SK-N-SH (cell line): ENCODE results near the gene NIN. TPM values are rescaled to one million over a fixed set of nuclear protein-coding genes. Genes with fewer than 3 reads are reported as not detected.

Experiments used
- CTCF ChIA-PET: fragments of 300-600, 350-600 bp; formaldehyde crosslinking; extraction: SDS; loops from one replicate; lab custom pipeline; 2021; lab: Yijun Ruan, JAX
- POLR2A ChIA-PET: fragments of 350-600 bp; sonication (Branson Sonifier 250); formaldehyde crosslinking; extraction: SDS; loops from one replicate; lab custom pipeline; 2020; ENCODE audit warnings: antibody characterized with exemption, inconsistent platforms; lab: Yijun Ruan, JAX
- DNase-seq: peaks from one replicate; pipeline ENCODE4 v3.0.0; 2012
- H2AFZ ChIP-seq: fragments of 200-600 bp; sonication (generic); 2 replicates; pipeline ENCODE4 v1.8.1; 2016; ENCODE audit warnings: antibody characterized with exemption, mild to moderate bottlenecking, low read depth
- H3F3A ChIP-seq: fragments of 200-600 bp; sonication (generic); replicated peaks from 2 replicates; pipeline ENCODE3; 2016; ENCODE audit warnings: antibody characterized with exemption, mild to moderate bottlenecking; ENCODE audit not compliant: insufficient read depth
- H3K27ac ChIP-seq, 2 experiments: fragments of 200-500 bp in 1 of 2; fragments of 200-600 bp in 1 of 2; sonication (Bioruptor generic) in 1 of 2; sonication (generic), shearing (Covaris generic) in 1 of 2; 2 replicates each; pipeline versions ENCODE4 v1.5.1 to v1.6.1; 2014 to 2016; ENCODE audit warnings: low read depth in 2 of 2, inconsistent platforms in 1 of 2, low read length in 1 of 2, mild to moderate bottlenecking in 1 of 2, mixed read lengths in 1 of 2
- H3K27me3 ChIP-seq: fragments of 200-600 bp; sonication (generic), shearing (Covaris generic); 2 replicates; pipeline ENCODE4 v1.6.1; 2016; ENCODE audit warnings: mixed run types; ENCODE audit not compliant: insufficient read depth
- H3K36me3 ChIP-seq, 2 experiments: fragments of 200-500 bp in 1 of 2; fragments of 200-600 bp in 1 of 2; sonication (Bioruptor generic) in 1 of 2; sonication (generic) in 1 of 2; replicated peaks in 1 of 2; 2 replicates each; pipeline versions ENCODE3 to v1.5.1; 2014 to 2016; ENCODE audit warnings: low read length in 1 of 2, mild to moderate bottlenecking in 1 of 2; ENCODE audit not compliant: insufficient read depth in 2 of 2, control insufficient read depth in 1 of 2
- H3K4me1 ChIP-seq, 2 experiments: fragments of 200-500 bp in 1 of 2; fragments of 200-600 bp in 1 of 2; sonication (Bioruptor generic) in 1 of 2; sonication (generic), shearing (Covaris generic) in 1 of 2; 2 replicates each; pipeline versions ENCODE4 v1.5.1 to v1.6.1; 2014 to 2016; ENCODE audit warnings: low read depth in 1 of 2, low read length in 1 of 2, mixed run types in 1 of 2; ENCODE audit not compliant: insufficient read depth in 2 of 2, control insufficient read depth in 1 of 2
- H3K4me2 ChIP-seq: fragments of 200-600 bp; sonication (generic), shearing (Covaris generic); 2 replicates; pipeline ENCODE4 v1.6.1; 2017; ENCODE audit warnings: mixed run types
- H3K4me3 ChIP-seq, 2 experiments: fragments of 200-500 bp in 1 of 2; fragments of 200-600 bp in 1 of 2; sonication (Bioruptor generic) in 1 of 2; sonication (generic), shearing (Covaris generic) in 1 of 2; 2 replicates each; pipeline versions ENCODE4 v1.5.1 to v1.8.1; 2014 to 2016; ENCODE audit warnings: low read depth in 2 of 2, inconsistent platforms in 1 of 2, low read length in 1 of 2, mild to moderate bottlenecking in 1 of 2, mixed read lengths in 1 of 2, moderate library complexity in 1 of 2
- H3K79me2 ChIP-seq: fragments of 200-600 bp; sonication (generic); 2 replicates; pipeline ENCODE4 v1.8.1; 2017; ENCODE audit warnings: mild to moderate bottlenecking; ENCODE audit not compliant: insufficient read depth
- H3K9ac ChIP-seq: fragments of 200-600 bp; sonication (generic); 2 replicates; pipeline ENCODE4 v1.6.1; 2017; ENCODE audit warnings: mixed run types
- H3K9me2 ChIP-seq: fragments of 200-600 bp; sonication (generic); 2 replicates; pipeline ENCODE4 v1.6.1; 2017; ENCODE audit warnings: mixed run types
- H3K9me3 ChIP-seq: fragments of 200-600 bp; sonication (generic); 2 replicates; pipeline ENCODE4 v1.6.1; 2017; ENCODE audit warnings: mixed run types, mild to moderate bottlenecking, moderate library complexity
- H4K20me1 ChIP-seq: fragments of 200-600 bp; sonication (generic); 2 replicates; pipeline ENCODE4 v1.6.1; 2017; ENCODE audit warnings: mild to moderate bottlenecking, mixed run types; ENCODE audit not compliant: insufficient read depth
- CHD2 ChIP-seq: fragments of 150-350 bp; IDR thresholded peaks from 2 replicates; pipeline ENCODE4 v1.6.1; 2018; ENCODE audit warnings: low read length; ENCODE audit not compliant: partially characterized antibody
- ELF1 ChIP-seq: IDR thresholded peaks from 2 replicates; pipeline ENCODE4 v1.4.0; 2012
- EP300 ChIP-seq, 2 experiments: IDR thresholded peaks; 2 replicates each; pipeline versions ENCODE4 v1.4.0 to v1.6.1; 2012; ENCODE audit warnings: borderline replicate concordance in 1 of 2, low read depth in 1 of 2, low read length in 1 of 2
- FOSL2 ChIP-seq: IDR thresholded peaks from 2 replicates; pipeline ENCODE4 v1.4.0; 2012; ENCODE audit warnings: low read depth, mild to moderate bottlenecking, moderate library complexity, borderline replicate concordance
- FOXJ3 ChIP-seq: sonication (generic); formaldehyde crosslinking; IDR thresholded peaks from 2 replicates; pipeline ENCODE4 v1.5.1; 2020; ENCODE audit warnings: mild to moderate bottlenecking, missing genetic modification reagents
- FOXM1 ChIP-seq: IDR thresholded peaks from 2 replicates; pipeline ENCODE4 v1.4.0; 2012; ENCODE audit warnings: low read depth, mild to moderate bottlenecking
- GATA2 ChIP-seq: sonication (generic); formaldehyde crosslinking; IDR thresholded peaks from 2 replicates; pipeline ENCODE4 v1.5.0; 2020; ENCODE audit warnings: mild to moderate bottlenecking, missing genetic modification reagents
- MEF2A ChIP-seq: IDR thresholded peaks from 2 replicates; pipeline ENCODE4 v1.4.0; 2012; ENCODE audit warnings: low read depth, borderline replicate concordance
- NFIC ChIP-seq: IDR thresholded peaks from 2 replicates; pipeline ENCODE4 v1.4.0; 2012; ENCODE audit warnings: borderline replicate concordance
- NRF1 ChIP-seq: IDR thresholded peaks from 2 replicates; pipeline ENCODE4 v1.6.1; 2012; ENCODE audit warnings: low read depth, mild to moderate bottlenecking, low read length
- RCOR1 ChIP-seq: fragments of 150-350 bp; IDR thresholded peaks from 2 replicates; pipeline ENCODE4 v1.6.1; 2017; ENCODE audit warnings: antibody characterized with exemption, low read length
- RFX5 ChIP-seq: IDR thresholded peaks from 2 replicates; pipeline ENCODE4 v1.6.1; 2012; ENCODE audit warnings: mild to moderate bottlenecking, improper control_type of control experiment, low read length
- RXRA ChIP-seq: IDR thresholded peaks from 2 replicates; pipeline ENCODE4 v1.4.0; 2012; ENCODE audit warnings: low read depth, mild to moderate bottlenecking, borderline replicate concordance
- SIN3A ChIP-seq: IDR thresholded peaks from 2 replicates; pipeline ENCODE4 v1.6.1; 2012; ENCODE audit warnings: low read depth, mild to moderate bottlenecking, low read length, moderate library complexity, borderline replicate concordance
- SMC3 ChIP-seq: IDR thresholded peaks from 2 replicates; pipeline ENCODE4 v1.6.1; 2012; ENCODE audit warnings: low read depth, low read length, improper control_type of control experiment
- TAF1 ChIP-seq: IDR thresholded peaks from 2 replicates; pipeline ENCODE4 v1.6.1; 2012; ENCODE audit warnings: low read depth, mild to moderate bottlenecking, low read length, moderate library complexity, borderline replicate concordance
- TCF12 ChIP-seq: IDR thresholded peaks from 2 replicates; pipeline ENCODE4 v1.4.0; 2012
- YY1 ChIP-seq: IDR thresholded peaks from 2 replicates; pipeline ENCODE4 v1.4.0; 2012; ENCODE audit warnings: low read depth, mild to moderate bottlenecking
- WGBS: methylation state at CpG from one replicate; pipeline ENCODE4 v1.1.6; 2017; ENCODE audit warnings: low lambda C conversion rate; 5-methylcytosine and 5-hydroxymethylcytosine counted together
- polyA plus RNA-seq, 3 experiments: library from polyadenylated mRNA; depleted of rRNA; stranded (reverse); fragments of >200 nt; gene quantifications; 2 replicates each; pipeline ENCODE4 v1.2.3, GENCODE V29; 2012
- TF ChIP-seq, protein P1 (sequence below): fragments of 200-600 bp; sonication (generic); IDR thresholded peaks from 2 replicates; pipeline ENCODE4 v1.6.1; 2017; ENCODE audit warnings: antibody characterized with exemption, mild to moderate bottlenecking, moderate library complexity
- TF ChIP-seq, protein P2 (sequence below): IDR thresholded peaks from 2 replicates; pipeline ENCODE4 v1.6.1; 2012; ENCODE audit warnings: mild to moderate bottlenecking, low read depth, low read length, moderate library complexity

NIN gene
- polyA plus RNA-seq, 1 of the 3 experiments (the other 2 are of a cell fraction): 10.0 TPM

DNA sequence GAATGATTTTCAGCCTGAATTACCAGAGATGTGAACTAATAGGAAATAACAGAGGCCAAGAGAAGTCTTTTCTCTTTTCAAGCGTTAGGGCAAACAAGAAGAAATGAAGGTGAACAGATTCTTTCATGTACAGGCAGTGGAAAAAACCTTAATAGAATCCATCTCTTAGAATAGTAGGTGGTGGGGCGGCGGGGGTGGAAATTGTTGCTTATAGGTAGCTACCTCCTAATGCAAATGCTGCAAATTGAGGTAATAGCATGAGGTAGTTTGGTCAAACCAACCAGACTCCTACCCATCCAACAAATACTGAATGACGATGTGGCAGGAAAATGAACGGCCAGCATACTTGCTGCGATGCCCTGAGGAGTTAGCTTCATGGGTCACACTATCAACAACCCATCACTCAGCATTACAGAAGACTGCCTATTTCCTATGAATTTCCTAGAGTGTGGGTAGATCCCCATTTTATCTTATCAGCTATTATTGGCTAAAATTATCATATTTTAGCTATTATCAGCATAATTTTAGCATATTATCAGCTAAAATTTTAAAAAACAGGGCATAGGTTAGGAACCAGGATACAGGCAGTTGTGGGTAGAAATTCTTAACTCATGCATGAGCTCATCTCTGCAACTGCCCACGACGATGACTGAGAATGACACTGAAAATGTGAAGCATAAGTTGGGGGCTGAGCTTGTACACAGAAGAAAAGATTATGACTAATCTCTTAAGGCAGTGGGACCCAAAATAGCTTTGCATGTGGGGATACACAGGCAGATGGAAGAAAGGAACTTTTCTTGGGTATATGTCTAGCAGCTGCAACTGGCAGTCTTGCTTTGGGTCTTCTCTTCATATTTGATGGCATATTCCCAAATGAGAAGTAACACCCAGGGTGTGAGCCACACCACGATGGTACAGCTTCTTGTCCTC is 68.7 kb downstream of the NIN start (continued):
- TF ChIP-seq TCF12 (peak; percentile 50; the same call in 1 of the 2 replicates), ELF1 (no peak), EP300 (IDR thresholded peaks at IDR 0.05; ENCODE audit: borderline replicate concordance in 1 of 2, low read depth in 1 of 2, low read length in 1 of 2) (peak in 1 of 2 experiments; percentile 47; a peak in 1 of 4 replicates), SIN3A (no peak), RCOR1 (no peak), NRF1 (no peak), GATA2 (no peak), NFIC (no peak), RXRA (no peak), RFX5 (no peak)

DNA sequence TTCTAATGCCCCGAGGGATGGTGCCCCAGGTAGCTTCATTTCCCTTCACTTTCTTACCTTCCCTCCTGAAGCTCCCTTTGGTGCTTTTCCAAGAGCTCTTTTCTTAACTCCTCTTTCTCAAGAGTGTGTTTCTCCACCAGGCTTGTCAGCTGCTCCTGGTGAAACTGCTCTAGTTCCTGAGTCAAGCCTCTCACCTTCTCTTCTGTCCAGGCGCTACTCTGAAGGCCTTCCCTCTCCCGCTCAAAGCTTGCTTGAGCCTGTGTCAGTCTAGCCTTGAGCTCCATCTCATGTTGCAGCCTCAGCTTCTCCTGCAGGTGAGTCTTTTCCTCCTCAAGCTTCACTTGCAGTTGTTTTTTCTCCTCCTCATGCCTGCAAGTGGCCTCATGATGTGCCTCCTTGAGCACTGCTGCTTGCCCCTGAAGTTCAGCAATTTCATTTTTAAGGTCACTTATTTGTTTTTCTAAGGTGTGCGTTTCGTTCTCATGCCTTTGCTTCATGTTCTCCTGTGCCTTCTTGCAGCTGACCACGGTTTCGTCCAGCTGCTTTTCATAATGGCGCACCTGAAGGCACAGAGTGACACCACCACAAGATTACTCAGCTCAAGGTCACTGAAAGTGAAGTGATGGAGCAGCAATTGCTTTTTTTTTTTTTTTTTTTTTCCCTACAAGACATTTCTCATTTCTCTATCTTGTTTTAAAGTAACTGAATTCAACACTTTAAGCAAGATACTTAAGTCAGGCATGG is 71.0 kb downstream of the NIN start:
- peaks cover 0 to 7% of the 10 kb centered on the region in 2 experiments; a peak in 3 of 4 replicates for H3K4me1 ChIP-seq
- H3K27ac ChIP-seq: no peak overlapping the region
- ChIA-PET CTCF (interaction anchor here (0.9 to 8.8 kb wide), 3 partner anchors 16 to 425 kb away, joined by 3 to 88 read pairs (median 3); no protein-coding TSS in a partner anchor), POLR2A (no interaction called here)
- WGBS: 97% methylated on average over 8 of the region's 8 CpGs
- peaks cover 8% of the 10 kb centered on the region; the same call in 1 of the 2 replicates for H3K79me2 ChIP-seq
- H3F3A ChIP-seq: peaks cover 9% of the 10 kb centered on the region
- H4K20me1 ChIP-seq: no peaks in the 10 kb centered on the region
- no peaks in the 10 kb centered on the region for H3K9me2 ChIP-seq
- no peak overlapping the region for H3K4me3 ChIP-seq
- no peak overlapping the region for H2AFZ ChIP-seq
- no peaks in the 10 kb centered on the region for H3K27me3 ChIP-seq
- H3K36me3 ChIP-seq: peaks cover 63 to 79% of the 10 kb centered on the region in 2 experiments
- no peaks in the 10 kb centered on the region for H3K9me3 ChIP-seq
- TF ChIP-seq TAF1: no peak
- no peak overlapping the region for H3K4me2 ChIP-seq
- no peak for DNase-seq
- H3K9ac ChIP-seq: no peak overlapping the region

DNA sequence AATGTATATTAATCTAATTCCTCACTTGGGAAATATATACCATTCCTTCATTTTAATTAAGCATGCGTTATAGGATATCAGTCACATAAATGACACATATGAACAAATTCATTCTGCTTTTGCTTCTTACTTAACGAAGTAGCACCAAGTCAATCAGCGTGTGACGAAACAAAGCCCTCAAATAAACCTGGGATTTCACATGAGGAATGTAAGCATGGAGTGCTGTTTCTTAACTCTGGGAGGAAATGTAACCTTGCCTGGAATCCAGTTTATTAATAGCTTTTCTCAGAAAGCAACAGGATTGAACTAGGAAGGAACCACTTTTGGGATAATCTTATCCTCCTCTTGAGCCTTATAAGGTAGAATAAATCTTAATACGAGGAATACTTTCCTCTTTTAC is 72.0 kb downstream of the NIN start:
- H3K9ac ChIP-seq: no peak overlapping the region
- ChIA-PET CTCF (interaction anchor here (8.8 kb wide), 1 partner anchor 17 kb away, joined by 88 read pairs; no protein-coding TSS in a partner anchor), POLR2A (no interaction called here)
- H4K20me1 ChIP-seq: no peaks in the 10 kb centered on the region
- H2AFZ ChIP-seq: no peak overlapping the region
- H3K9me2 ChIP-seq: no peaks in the 10 kb centered on the region
- H3K4me1 ChIP-seq: peaks cover 0 to 7% of the 10 kb centered on the region in 2 experiments; a peak in 3 of 4 replicates
- no peak overlapping the region for H3K27ac ChIP-seq
- no peak overlapping the region for H3K4me2 ChIP-seq
- no peak overlapping the region for H3K4me3 ChIP-seq
- 95% methylated on average over 5 of the region's 5 CpGs for WGBS
- H3F3A ChIP-seq: peaks cover 9% of the 10 kb centered on the region
- peaks cover 66 to 81% of the 10 kb centered on the region in 2 experiments for H3K36me3 ChIP-seq
- no peaks in the 10 kb centered on the region for H3K27me3 ChIP-seq
- H3K79me2 ChIP-seq: peaks cover 8% of the 10 kb centered on the region; the same call in 1 of the 2 replicates
- DNase-seq: no peak
- H3K9me3 ChIP-seq: no peaks in the 10 kb centered on the region
- TF ChIP-seq SMC3: no peak
- no peak for TF ChIP-seq ELF1
- TF ChIP-seq YY1: no peak
- TF ChIP-seq, protein P1, sequence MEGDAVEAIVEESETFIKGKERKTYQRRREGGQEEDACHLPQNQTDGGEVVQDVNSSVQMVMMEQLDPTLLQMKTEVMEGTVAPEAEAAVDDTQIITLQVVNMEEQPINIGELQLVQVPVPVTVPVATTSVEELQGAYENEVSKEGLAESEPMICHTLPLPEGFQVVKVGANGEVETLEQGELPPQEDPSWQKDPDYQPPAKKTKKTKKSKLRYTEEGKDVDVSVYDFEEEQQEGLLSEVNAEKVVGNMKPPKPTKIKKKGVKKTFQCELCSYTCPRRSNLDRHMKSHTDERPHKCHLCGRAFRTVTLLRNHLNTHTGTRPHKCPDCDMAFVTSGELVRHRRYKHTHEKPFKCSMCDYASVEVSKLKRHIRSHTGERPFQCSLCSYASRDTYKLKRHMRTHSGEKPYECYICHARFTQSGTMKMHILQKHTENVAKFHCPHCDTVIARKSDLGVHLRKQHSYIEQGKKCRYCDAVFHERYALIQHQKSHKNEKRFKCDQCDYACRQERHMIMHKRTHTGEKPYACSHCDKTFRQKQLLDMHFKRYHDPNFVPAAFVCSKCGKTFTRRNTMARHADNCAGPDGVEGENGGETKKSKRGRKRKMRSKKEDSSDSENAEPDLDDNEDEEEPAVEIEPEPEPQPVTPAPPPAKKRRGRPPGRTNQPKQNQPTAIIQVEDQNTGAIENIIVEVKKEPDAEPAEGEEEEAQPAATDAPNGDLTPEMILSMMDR: no peak
- TF ChIP-seq, protein P2, sequence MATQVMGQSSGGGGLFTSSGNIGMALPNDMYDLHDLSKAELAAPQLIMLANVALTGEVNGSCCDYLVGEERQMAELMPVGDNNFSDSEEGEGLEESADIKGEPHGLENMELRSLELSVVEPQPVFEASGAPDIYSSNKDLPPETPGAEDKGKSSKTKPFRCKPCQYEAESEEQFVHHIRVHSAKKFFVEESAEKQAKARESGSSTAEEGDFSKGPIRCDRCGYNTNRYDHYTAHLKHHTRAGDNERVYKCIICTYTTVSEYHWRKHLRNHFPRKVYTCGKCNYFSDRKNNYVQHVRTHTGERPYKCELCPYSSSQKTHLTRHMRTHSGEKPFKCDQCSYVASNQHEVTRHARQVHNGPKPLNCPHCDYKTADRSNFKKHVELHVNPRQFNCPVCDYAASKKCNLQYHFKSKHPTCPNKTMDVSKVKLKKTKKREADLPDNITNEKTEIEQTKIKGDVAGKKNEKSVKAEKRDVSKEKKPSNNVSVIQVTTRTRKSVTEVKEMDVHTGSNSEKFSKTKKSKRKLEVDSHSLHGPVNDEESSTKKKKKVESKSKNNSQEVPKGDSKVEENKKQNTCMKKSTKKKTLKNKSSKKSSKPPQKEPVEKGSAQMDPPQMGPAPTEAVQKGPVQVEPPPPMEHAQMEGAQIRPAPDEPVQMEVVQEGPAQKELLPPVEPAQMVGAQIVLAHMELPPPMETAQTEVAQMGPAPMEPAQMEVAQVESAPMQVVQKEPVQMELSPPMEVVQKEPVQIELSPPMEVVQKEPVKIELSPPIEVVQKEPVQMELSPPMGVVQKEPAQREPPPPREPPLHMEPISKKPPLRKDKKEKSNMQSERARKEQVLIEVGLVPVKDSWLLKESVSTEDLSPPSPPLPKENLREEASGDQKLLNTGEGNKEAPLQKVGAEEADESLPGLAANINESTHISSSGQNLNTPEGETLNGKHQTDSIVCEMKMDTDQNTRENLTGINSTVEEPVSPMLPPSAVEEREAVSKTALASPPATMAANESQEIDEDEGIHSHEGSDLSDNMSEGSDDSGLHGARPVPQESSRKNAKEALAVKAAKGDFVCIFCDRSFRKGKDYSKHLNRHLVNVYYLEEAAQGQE: no peak
- TF ChIP-seq SIN3A: no peak
- no peak for TF ChIP-seq FOSL2
- TF ChIP-seq CHD2: no peak
- TF ChIP-seq FOXM1: no peak
- TF ChIP-seq MEF2A: no peak
- no peak for TF ChIP-seq FOXJ3 (CRISPR knock-in tag)
